ENCODE measurements around the gene CEP164. TPM values are rescaled to one million over a fixed set of nuclear protein-coding genes. Genes with fewer than 3 reads are reported as not detected.

The CEP164 gene
- total RNA-seq, 1 experiment from 2014 or later, result 33.9 TPM

GRCh38 chr11:117381481-117382387 is 54.1 kb downstream of the CEP164 start:
- Histone ChIP-seq H3K27ac (no peak overlapping the region), H3K79me2 (ENCODE audit: low read depth) (no peaks in the 10 kb centered on the region), H3K36me3 (ENCODE audit: low read depth) (0 out of 2 replicates have a peak, but pooled peaks cover 3% of the 10 kb centered on the region), H2AFZ (no peak overlapping the region), H3F3A (ENCODE audit: insufficient read depth, low read depth) (no peaks in the 10 kb centered on the region), H3K4me2 (no peak overlapping the region), H3K4me3 (no peak overlapping the region), H3K9me3 (ENCODE audit: insufficient read depth, low read depth) (no peaks in the 10 kb centered on the region), H4K20me1 (ENCODE audit: insufficient read depth) (no peaks in the 10 kb centered on the region), H3K27me3 (ENCODE audit: insufficient read depth, low read depth) (no peaks in the 10 kb centered on the region), H3K9me2 (ENCODE audit: insufficient read depth) (no peaks in the 10 kb centered on the region), H3K4me1 (replicated peaks; ENCODE audit: insufficient read depth) (no peaks in the 10 kb centered on the region)
- no peak for DNase-seq
- ChIA-PET CTCF (no interaction called here), POLR2A (ENCODE audit: unreplicated experiment) (no interaction called here)
- TF ChIP-seq CTCF (conservative IDR thresholded peaks at IDR 0.05) (no peak), EZH2 (IDR thresholded peaks at IDR 0.05; ENCODE audit: low read depth) (no peak)
- BruUV-seq (replicated peaks), result no TSS peak
- intact Hi-C loops (cut with micrococcal nuclease; ENCODE audit: unreplicated experiment), result no loop called here

GRCh38 chr11:117382746-117383145 is 55.1 kb downstream of the CEP164 start:
- H3F3A ChIP-seq (ENCODE audit: insufficient read depth, low read depth), result no peaks in the 10 kb centered on the region
- no peaks in the 10 kb centered on the region for H3K4me1 ChIP-seq (replicated peaks; ENCODE audit: insufficient read depth)
- H3K4me3 ChIP-seq, result no peak overlapping the region
- H3K36me3 ChIP-seq (ENCODE audit: low read depth), result 0 out of 2 replicates have a peak, but pooled peaks cover 4% of the 10 kb centered on the region
- no peaks in the 10 kb centered on the region for H3K79me2 ChIP-seq (ENCODE audit: low read depth)
- H2AFZ ChIP-seq, result no peak overlapping the region
- CTCF ChIA-PET, result interaction anchor here (0.6 kb wide), 1 partner anchor 152 kb away, joined by 4 read pairs; no protein-coding TSS in a partner anchor
- H3K9me3 ChIP-seq (ENCODE audit: insufficient read depth, low read depth), result no peaks in the 10 kb centered on the region
- no peak overlapping the region for H3K27ac ChIP-seq
- BruUV-seq (replicated peaks), result no TSS peak
- no peaks in the 10 kb centered on the region for H3K9me2 ChIP-seq (ENCODE audit: insufficient read depth)
- intact Hi-C loops (cut with micrococcal nuclease; ENCODE audit: unreplicated experiment), result no loop called here
- DNase-seq, result no peak
- POLR2A ChIA-PET (ENCODE audit: unreplicated experiment), result no interaction called here
- no peaks in the 10 kb centered on the region for H3K27me3 ChIP-seq (ENCODE audit: insufficient read depth, low read depth)
- no peak overlapping the region for H3K4me2 ChIP-seq
- TF ChIP-seq EZH2 (IDR thresholded peaks at IDR 0.05; ENCODE audit: low read depth) (no peak), CTCF (conservative IDR thresholded peaks at IDR 0.05) (no peak)
- H4K20me1 ChIP-seq (ENCODE audit: insufficient read depth), result no peaks in the 10 kb centered on the region

GRCh38 chr11:117384045-117384444 is 56.4 kb downstream of the CEP164 start:
- Histone ChIP-seq H3K4me2 (no peak overlapping the region), H3K4me3 (no peak overlapping the region), H3K4me1 (replicated peaks; ENCODE audit: insufficient read depth) (no peaks in the 10 kb centered on the region), H3K27me3 (ENCODE audit: insufficient read depth, low read depth) (no peaks in the 10 kb centered on the region), H3F3A (ENCODE audit: insufficient read depth, low read depth) (no peaks in the 10 kb centered on the region), H3K79me2 (ENCODE audit: low read depth) (no peaks in the 10 kb centered on the region), H3K9me3 (ENCODE audit: insufficient read depth, low read depth) (no peaks in the 10 kb centered on the region), H2AFZ (no peak overlapping the region), H3K9me2 (ENCODE audit: insufficient read depth) (no peaks in the 10 kb centered on the region), H3K27ac (no peak overlapping the region), H3K36me3 (ENCODE audit: low read depth) (0 out of 2 replicates have a peak, but pooled peaks cover 10% of the 10 kb centered on the region), H4K20me1 (ENCODE audit: insufficient read depth) (no peaks in the 10 kb centered on the region)
- TF ChIP-seq CTCF (conservative IDR thresholded peaks at IDR 0.05), result no peak
- no peak for TF ChIP-seq EZH2 (IDR thresholded peaks at IDR 0.05; ENCODE audit: low read depth)
- CTCF ChIA-PET, result no interaction called here
- POLR2A ChIA-PET (ENCODE audit: unreplicated experiment), result no interaction called here
- no TSS peak for BruUV-seq (replicated peaks)
- intact Hi-C loops (cut with micrococcal nuclease; ENCODE audit: unreplicated experiment), result no loop called here
- DNase-seq, result peak in 1 of 2 experiments; percentile 56
